OCI-M1 (cell line): ENCODE results near the gene INPP5D.
A peak's percentile ranks its signal among the peaks of the same experiment; 100 is the strongest.

Source experiments
- DNase-seq: peaks from one replicate; lab custom pipeline; 2025; lab: John Stamatoyannopoulos, UW

Gene INPP5D

DNA sequence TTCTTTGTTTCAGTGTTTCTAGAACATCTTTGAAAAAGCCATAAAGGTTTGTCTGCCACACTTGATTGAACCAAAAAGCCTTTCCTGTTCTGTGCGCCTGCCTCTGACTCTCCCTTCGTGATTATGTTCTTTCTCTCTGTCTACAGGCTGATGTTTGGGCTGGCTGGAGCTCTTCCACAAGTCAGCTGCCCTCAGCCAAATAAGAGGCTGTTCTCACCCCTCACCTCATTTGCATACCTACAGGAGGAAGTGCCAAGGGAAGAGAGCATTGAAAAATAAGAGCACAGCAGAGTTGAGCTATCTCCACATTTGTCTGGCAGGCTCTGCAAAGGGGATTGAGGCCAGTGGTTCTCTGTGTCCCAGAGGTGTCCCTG is 15.8 kb downstream of the INPP5D start:
- peak; percentile 78 for DNase-seq

DNA sequence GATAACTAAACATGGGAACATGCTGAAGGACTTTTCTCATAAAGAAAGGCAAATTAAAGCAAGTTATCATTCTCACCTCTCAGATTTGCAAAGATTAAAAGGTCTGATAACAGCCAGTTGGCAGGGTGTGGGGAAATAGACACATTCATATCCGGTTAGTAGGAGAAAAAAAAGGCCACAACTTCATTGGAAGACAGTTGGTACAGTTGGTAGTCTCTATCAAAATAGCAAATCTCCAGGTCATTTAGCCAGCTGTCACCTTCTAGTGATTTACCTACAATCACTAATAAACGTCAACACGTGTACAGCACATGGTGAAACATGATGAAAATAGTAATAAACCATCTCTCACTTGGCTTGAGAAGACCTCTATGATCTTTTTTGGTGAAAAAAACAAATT is 16.6 kb downstream of the INPP5D start:
- no peak for DNase-seq

DNA sequence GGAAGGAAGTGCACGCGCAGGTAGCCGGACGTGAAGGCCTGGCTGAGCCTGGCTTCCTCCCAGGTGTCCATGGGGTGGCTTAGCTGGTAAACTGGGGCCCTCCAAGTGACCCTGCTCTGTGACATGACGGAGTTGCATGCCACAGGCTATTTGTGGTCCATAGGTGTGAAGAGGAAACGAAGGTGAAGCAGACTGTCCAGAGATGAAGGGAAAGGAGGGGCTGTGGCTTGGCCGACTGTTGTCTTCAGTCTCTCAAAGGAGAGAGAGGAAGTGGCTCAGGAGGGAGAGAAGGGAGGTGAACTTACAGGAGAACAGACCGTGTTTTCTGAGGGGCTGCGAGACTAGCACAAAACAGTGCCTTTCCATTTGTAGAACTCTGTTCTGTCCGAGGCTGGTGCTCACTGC is 19.3 kb downstream of the INPP5D start:
- DNase-seq, result no peak

DNA sequence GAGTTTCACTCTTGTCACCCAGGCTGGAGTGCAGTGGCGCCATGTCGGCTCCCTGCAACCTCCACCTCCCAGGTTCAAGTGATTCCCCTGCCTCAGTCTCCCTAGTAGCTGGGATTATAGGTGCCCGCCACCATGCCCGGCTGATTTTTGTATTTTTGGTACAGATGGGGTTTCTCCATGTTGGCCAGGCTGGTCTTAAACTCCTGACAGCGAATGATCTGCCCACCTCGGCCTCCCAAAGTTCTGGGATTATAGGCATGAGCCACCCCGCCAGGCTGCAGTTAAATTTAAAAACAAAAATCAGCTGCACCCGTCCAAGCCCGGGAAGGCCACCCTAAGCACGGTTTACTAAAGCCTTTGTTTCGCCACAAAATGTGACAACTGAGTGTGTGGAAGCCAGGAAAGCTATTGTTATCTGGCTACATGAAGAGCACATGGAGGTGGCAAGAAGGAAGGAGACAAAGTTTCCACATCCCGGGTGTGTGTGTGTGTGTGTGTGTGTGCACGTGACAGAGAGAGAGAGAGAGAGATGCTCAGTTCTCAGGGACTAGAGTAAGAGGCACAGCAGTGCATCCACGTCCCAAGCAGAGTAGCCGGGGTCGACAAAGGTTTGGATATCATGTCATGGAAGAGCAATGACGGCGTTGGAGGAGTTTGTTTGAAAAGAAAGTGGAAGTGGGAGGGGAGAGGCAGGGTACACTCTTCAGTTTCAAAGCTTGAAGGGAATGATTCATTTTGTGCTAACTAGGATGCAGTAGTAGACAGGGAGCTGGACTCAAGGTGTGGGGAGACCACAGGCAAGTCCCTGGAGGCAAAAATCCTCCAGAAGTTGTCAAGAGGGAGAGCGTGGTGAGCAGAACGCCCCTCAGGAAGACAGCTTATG is 20.1 kb downstream of the INPP5D start:
- DNase-seq, result no peak

DNA sequence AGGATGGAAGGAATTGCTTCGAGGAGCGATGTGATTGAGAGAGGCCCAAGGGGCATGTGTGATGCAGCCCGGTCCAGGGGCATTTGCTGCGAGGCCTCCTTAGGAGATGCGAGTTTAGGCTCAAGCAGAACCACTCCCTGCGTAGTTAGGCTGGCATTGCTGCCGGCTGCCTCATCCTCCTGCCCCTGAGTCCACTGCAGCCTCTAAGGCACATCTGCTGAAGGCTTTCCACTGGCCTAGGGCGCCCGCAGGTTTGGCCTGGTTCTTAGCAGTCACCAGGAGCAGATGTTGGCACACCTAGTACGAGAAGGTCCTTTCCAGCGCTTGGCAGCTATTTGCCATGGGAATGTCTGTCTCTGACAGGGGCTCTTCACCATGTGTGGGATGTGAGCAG is 20.7 kb downstream of the INPP5D start:
- no peak for DNase-seq

DNA sequence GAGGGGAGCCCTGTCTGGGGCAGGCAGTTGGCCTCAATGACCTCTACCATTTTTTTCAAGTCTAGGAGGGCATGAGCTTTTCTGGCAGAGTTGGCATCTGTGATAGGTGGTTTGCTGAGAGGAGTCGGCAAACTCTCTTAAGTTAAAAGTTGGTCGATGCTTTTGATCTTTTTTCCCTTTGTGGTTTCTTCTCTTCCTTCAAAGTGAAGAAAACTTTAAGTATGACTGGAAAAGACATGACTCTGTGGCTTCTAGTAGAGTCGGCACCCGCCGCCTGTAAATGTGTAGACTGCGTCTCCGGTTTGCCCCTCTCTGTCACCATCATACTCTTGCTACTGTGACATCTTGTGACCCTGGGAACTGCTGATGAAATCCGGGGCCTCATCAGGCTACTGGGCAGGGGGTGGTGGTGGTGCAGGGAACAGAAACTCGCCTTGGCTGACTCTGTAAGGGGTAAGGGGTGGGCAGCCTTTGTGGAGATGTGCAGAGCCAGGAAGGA is 21.1 kb downstream of the INPP5D start:
- no peak for DNase-seq

DNA sequence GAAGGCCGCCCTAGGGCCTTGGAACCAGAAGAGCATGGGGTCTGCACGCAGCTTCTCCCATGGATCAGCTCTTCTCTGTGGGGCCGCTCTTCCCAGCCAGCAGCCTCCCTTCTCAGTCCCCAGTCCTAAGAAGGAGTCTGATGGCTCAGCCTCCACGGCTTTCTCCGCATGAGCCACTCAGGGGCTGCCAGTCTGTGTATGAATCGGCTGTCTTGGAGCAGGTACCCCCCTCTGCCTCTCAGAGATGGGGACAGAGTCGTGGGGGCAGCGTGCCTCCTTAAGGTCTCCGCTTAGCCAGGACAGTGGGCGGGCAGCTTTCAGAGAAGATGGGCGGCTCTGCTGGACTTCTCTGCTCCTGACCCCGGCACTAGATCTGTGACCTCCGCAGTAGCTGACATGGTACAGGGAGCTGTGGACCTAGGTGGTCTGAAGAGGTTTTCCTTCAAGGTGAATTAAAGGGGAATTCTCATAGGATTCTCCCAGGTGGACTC is 21.6 kb downstream of the INPP5D start:
- no peak for DNase-seq

DNA sequence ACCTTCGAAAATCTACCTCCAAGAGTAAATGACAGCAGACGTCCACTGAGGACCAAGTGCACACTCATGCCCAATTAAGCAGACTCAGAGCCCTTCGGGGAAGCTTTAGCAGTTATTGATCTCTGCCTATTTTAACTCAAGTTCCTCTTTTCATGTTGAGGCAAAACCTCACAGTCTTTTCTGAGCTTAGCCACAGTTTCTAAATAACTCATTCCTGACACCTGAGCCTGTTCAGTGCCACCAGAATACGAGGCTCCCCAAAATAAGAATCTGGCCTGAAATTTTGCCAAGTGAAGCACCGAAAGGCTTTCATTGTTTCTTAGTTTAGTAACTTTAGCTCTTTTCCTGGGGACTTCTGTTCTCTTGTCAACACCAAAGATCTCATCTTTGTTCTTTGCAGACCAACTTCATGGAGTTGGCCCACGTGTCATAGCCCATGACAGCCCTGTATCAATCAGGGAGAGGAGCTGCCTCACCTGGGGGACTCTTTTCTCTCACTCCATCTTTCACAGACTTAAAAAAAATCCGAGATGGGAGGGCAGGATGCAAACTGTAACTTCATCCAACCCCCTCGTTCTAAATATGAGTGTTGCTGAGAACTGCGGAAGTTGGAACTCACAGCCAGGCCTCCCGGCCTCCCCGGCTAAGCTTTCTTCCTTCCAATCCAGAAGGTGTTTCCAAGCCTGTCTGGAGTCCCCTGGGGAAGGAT is 22.2 kb downstream of the INPP5D start:
- peak; percentile 68 for DNase-seq

DNA sequence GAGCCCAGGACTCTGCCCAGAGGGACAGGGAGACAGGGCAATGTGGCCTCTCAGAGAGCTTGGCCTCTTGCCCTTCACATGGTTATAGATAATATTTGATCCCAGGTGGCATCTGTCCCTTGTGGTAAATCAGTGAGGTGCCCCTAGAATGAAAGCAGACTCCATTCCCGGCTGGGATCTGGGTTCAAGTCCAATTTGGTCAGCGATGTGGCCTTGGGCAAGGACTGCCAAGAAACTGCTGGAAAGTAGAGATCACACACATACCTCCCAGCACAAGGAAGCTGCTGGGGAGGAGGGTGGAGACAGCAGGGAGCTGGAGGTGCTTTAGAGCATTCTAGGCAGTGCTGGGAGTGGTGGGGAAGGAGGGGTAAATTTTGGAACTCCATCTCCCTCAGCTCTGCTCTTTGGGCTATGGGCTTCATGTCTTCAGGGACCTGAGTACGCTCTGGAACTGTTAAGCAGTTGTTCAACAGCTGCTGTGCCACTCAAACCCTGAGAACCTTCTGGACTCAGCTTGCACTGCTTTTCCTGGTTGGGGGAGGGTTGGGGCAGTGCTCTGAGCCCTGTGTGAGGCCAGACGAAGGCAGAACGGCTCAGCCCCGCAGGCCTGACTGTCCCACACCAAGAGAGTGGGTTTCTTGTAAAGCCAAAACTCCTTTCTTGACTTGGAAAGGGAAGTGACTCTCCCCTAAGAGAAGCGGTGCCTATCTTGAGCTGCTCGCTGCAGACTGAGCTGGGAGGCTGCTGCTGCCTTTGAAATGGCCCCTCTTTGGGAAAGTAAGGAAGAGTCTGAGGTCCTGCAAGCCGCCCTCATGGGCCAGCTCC is 23.0 kb downstream of the INPP5D start:
- peak; percentile 16 for DNase-seq

DNA sequence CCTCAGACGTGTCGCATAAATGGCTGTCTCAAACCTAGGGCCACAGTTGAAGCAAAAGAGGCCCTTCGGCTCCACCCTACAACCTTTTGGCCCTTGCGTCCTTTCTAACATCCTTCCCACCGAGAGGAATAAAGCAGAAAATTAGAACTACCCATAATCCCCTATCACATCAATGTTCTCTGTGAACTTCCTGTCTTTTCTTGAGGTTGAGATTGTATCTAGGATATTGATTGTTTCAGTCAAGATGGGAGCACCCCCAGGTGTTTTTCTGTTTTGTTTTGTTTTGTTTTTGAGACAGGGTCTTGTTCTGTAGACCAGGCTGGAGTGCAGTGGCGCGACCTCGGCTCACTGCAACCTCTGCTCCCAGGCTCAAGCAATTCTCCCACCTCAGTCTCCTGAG is 23.6 kb downstream of the INPP5D start:
- no peak for DNase-seq

DNA sequence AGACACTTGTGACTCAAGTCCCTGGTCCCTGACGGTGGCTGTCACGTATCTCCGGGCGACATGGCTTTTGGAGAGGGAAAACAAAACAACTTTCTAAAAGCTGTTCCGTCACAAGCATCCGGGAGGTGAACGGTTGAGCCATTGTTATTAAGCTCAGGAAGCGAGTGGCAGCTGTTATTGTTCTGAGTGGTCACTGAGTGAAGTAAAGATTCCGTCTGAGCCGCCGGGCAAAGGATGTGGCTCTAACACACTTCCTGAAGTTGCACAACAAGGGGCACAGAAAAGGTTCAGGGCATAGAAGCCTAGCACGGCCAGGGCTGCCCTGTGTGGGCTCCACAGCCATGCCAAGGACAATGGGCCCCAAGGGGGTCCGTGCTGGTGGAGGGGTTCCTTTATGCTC is 24.3 kb downstream of the INPP5D start:
- no peak for DNase-seq

DNA sequence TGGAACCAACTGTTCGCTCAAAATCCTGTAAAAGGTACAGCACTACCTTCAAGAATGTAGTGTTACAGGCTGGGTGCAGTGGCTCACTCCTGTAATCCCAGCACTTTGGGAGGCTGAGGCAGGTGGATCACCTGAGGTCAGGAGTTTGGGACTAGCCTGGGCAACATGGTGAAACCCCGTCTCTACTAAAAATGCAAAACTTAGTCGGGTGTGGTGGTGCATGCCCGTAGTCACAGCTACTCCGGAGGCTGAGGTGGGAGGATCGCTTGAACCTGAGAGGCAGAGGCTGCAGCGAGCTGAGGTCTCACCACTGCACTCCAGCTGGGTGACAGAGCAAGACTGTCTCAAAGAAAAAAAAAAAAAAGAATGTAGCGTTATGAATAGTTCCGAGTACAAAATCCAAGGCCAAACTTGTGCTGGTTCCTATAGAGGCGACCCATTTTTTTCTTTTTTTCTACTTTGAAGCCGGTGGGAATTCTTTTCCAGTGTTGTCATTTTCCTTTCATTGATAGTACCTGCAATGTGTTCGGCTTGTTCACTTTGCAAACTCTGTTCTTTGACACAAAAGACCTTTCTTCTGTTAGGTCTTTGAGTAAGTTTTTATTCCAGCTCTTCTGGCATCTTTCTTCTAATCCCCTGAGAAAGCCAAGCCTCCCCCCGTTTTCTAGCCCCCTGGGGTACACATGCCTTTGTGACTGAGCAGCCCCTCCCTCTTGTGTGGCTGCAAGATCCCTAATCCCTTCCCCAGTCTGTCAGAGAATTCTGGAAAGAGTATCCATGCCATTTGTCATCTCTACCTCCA is 25.1 kb downstream of the INPP5D start:
- no peak for DNase-seq

DNA sequence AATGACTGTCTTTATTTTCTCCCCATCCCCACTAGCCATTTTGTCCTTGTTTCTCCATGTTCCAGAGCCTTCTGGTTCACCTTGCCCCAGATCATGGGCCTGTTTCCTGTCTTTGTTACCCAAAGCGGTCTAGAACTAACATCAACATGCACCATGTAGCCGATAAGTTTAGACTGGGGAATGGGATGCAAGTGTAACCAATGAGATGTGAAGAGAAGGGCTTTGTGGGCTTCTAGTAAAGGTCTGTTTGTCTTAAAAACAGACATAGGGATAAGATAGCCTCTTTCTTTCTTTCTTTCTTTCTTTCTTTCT is 25.7 kb downstream of the INPP5D start:
- no peak for DNase-seq

DNA sequence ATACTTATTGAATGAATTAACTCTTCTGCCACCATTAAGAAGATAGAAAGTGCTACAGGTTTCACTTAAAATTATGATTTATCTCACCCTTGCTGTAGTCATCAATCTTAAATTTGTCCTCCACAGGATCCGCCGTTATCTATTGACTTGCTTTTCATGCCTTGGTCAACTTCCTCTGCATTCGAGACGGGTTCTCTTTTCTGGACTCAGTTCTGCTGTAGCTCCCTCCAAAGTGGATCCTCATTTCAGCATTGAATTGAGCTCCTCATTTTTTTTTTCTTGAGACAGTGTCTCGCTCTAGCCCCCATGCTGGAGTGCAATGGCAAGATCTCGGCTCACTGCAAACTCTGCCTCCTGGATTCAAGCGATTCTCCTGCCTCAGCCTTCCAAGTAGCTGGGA is 27.6 kb downstream of the INPP5D start:
- DNase-seq, result no peak

DNA sequence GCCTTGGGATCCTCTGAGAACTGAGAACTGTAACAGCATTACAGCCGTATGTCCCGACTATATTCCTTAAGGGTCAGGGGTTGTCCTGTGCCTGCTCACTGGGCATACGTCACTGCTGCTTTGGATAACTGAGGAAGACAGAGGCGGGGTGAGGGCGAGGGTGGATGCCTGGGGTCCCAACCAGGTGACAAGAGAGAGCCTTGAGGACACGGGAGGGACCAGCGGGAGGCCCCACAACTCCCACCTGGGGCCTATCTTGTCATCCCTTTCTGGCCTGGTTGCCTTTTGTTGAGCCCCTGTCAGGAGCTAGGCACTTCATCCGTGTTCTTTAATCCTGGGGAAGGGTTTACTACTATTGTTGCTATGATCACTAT is 28.8 kb downstream of the INPP5D start:
- no peak for DNase-seq

DNA sequence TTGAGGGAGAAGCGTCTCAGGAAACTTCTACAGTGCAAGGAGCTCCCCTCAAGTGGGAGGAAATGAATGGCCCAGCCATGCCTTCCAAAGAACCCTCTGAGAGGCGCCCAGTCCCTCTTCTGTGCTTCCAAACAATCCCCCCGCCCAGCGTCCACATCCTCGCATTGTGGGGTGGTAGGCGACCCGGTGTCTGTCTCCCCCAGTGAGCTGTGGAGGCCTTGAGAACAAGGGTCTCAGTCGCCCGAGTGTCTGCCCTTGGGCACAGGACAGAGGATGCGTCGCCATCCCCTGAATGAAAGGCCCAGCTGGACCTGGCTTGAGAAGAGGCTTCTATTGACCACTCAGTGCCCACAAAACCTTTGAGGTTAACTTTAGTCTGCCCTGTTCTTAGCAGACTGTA is 29.7 kb downstream of the INPP5D start:
- no peak for DNase-seq

DNA sequence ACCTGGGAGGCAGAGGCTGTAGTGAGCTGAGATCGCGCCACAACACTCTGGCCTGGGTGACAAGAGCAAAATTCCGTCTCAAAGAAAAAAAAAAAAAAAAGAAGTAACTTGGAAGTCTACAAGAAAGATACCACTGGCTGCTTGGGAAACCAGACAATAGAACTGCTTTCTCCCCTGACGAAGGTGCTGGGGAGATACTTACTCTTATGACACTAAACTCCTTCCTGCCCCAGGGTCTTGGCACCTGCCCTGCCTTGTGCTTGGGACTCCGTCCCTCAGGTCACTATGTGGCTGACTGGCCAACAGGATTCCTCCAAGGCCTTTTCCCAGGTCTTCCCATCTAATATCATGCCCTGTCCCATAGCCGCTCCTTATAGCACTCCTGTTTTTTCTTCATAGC is 30.7 kb downstream of the INPP5D start:
- DNase-seq, result no peak

DNA sequence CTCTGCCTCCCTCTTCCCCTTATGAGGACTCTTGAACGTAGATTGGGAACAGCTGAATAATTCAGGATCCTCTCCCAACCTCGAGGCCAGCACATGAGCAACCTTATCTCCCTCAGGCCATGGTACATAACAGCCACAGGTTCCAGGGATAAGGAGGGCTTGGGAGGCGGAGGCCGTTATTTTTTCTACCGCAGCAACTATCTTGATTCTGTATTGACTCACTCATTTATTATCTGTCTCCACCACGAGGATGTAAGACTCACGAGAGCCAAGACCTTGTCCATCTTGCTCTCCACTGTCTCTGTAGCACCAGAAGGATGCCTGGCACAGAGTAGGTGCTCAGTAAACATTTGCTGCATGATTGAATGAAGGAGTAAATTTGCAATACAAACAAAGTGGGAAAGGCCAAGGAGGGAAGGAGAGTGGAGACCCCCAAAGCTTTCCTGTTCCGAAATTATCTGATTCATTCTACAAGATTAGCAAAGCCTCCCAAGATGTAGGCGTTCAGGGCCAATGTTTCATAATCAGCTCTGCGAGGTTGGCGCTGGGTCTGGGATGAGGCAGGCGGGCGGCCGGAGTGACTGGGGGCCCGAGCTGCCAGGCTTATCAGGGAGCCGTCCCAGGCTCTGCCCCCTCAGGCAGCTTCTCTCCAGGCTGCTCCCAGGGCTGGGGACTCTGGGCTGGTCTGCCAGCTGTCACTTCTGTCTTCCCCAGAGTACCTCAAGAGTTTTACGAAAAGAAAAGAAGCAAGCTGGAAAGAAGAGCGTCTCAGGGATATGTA is 31.6 kb downstream of the INPP5D start:
- DNase-seq, result peak; percentile 98

DNA sequence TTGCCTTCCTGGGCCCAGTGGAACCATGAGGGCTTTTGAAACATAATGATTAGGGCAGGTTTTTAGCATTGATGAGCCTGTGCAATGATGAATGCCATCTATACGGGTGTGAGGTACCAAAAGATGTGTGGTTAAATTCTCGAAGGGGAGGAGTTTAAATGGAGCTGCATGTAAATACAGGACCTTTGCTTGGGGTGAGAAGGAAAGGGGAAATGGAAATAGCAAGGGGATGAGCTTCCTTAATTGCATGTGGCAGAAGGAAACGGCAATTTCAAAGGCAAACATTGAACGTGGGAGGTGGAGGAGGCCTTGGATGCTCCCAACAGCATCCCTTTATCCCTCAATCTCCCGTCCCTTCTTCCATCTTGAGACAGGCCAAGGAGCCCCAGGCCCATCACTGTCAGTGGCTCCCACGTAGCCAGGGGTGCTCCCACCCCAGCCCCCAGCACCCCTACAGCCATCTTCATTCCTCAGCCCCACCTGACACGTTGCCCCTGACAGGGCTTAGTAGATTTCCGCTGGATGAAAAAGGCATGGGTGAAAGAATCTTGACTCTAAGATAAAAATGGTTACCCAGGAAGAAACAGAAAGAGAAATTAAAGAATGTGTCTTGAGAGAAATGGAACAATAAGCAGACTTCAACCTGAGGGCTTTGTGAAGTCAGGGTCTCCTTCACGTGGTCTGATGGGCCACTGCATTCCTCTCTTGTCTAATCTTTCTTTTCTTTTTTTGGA is 32.5 kb downstream of the INPP5D start:
- peak; percentile 81 for DNase-seq

DNA sequence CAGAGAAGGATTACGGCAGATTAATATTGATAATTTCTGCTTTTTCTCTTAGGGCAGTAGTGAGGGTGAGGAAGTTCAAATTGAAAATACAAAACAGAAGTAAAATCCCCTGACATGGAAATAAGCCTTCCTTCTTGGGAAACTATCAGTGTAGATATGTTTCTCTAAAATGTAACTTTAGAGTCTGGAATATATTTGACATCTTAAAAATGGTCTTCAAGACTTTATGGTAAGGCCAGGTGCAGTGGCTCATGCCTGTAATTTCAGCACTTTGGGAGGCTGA is 33.0 kb downstream of the INPP5D start:
- DNase-seq, result no peak

DNA sequence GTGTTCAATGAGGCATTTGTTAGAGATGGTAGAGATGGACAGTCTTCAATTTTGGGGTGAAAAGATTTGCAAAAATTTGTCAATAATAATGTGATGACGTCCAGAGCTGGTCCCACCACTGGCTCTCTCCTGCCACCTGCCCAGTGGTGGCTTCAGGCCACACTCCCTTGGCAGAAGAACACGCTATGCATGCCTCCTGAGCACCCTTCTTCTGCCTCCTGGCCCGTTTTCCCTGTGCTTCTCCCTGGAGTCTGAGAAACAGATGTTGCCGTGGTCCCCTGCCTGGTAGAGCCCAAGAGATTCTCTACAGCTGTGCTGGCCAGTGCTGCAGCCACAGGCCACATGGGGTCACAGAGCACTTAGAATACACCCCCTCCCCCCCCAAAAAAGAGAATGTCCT is 33.6 kb downstream of the INPP5D start:
- no peak for DNase-seq
